ENCODE data around the gene PDZRN3. TPM values are rescaled to one million over a fixed set of nuclear protein-coding genes. Genes with fewer than 3 reads are reported as not detected.

PDZRN3 gene
- total RNA-seq, 1 experiment from 2014 or later = 0.17 TPM

GRCh38 chr3:73479325-73479724 is 145.4 kb downstream of the PDZRN3 start (continued):
- TF ChIP-seq ATF3 (IDR thresholded peaks at IDR 0.05) = no peak
- TF ChIP-seq SP1 (IDR thresholded peaks at IDR 0.05; ENCODE audit: low read depth) = no peak
- no peak for TF ChIP-seq JUND (IDR thresholded peaks at IDR 0.05)
- TF ChIP-seq ZNF274 (IDR thresholded peaks at IDR 0.05; ENCODE audit: low read depth, low read length) = no peak
- no peak for TF ChIP-seq CBX3 (IDR thresholded peaks at IDR 0.05; ENCODE audit: low read depth)
- TF ChIP-seq FOSL1 (IDR thresholded peaks at IDR 0.05; ENCODE audit: low read depth) = no peak
- TF ChIP-seq ZFX (IDR thresholded peaks at IDR 0.05) = no peak
- no peak for TF ChIP-seq EZH2phosphoT487 (IDR thresholded peaks at IDR 0.05; ENCODE audit: borderline replicate concordance)
- no peak for TF ChIP-seq EGR1 (IDR thresholded peaks at IDR 0.05; ENCODE audit: low read depth)

- Histone ChIP-seq H3K9me3 (ENCODE audit: control insufficient read depth in 1 of 2, insufficient read depth in 1 of 2, low read depth in 1 of 2, low read length in 2 of 2) (no peaks in the 10 kb centered on the region), H4K20me1 (ENCODE audit: insufficient read depth) (no peaks in the 10 kb centered on the region), H3K4me1 (ENCODE audit: control insufficient read depth in 1 of 2, insufficient read depth in 2 of 2, low read length in 2 of 2) (no peaks in the 10 kb centered on the region), H3K4me3 (replicated peaks in 1 of 2; ENCODE audit: low read depth in 1 of 2, low read length in 2 of 2) (no peak overlapping the region), H3K36me3 (ENCODE audit: control insufficient read depth in 1 of 2, insufficient read depth in 2 of 2, low read length in 2 of 2) (no peaks in the 10 kb centered on the region), H2AFZ (ENCODE audit: low read depth, low read length, poor library complexity, severe bottlenecking) (no peak overlapping the region), H3K4me2 (ENCODE audit: low read length) (no peak overlapping the region), H3K9me2 (ENCODE audit: insufficient read depth) (no peaks in the 10 kb centered on the region), H3K27me3 (ENCODE audit: insufficient read depth, low read length) (peaks cover 16% of the 10 kb centered on the region), H3K79me2 (ENCODE audit: insufficient read depth, low read length) (no peaks in the 10 kb centered on the region), H3K27ac (ENCODE audit: low read depth, low read length) (no peak overlapping the region), H3K9ac (ENCODE audit: low read length) (no peak overlapping the region)
- ChIA-PET POLR2A (no interaction called here), RAD21 (ENCODE audit: low non-redundant PET in 1 of 2, low total read pairs in 2 of 2, uncharacterized antibody in 2 of 2, unreplicated experiment in 2 of 2) (no interaction called here), CTCF (no interaction called here)
- ATAC-seq = no peak
- no peak for DNase-seq (ENCODE audit: low read depth, low spot score)
- no TSS peak for BruUV-seq (replicated peaks)
- intact Hi-C loops (cut with micrococcal nuclease) = no loop called here
- TF ChIP-seq EGR1 (IDR thresholded peaks at IDR 0.05; ENCODE audit: low read depth) = no peak
- TF ChIP-seq CBX3 (IDR thresholded peaks at IDR 0.05; ENCODE audit: low read depth) = no peak
- no peak for TF ChIP-seq EZH2 (IDR thresholded peaks at IDR 0.05)
- TF ChIP-seq POLR2A (IDR thresholded peaks at IDR 0.05; ENCODE audit: borderline replicate concordance, extremely low read depth, insufficient read depth, insufficient read length) = no peak
- TF ChIP-seq ELF1 (IDR thresholded peaks at IDR 0.05; ENCODE audit: borderline replicate concordance, low read depth) = no peak
- no peak for TF ChIP-seq FOSL1 (IDR thresholded peaks at IDR 0.05; ENCODE audit: low read depth)
Measured at GRCh38 chr3:73478858-73479257, 145.9 kb downstream of the PDZRN3 start.

Data from HCT116 (cell line).